ENCODE results near the gene MSL1.

DNA sequence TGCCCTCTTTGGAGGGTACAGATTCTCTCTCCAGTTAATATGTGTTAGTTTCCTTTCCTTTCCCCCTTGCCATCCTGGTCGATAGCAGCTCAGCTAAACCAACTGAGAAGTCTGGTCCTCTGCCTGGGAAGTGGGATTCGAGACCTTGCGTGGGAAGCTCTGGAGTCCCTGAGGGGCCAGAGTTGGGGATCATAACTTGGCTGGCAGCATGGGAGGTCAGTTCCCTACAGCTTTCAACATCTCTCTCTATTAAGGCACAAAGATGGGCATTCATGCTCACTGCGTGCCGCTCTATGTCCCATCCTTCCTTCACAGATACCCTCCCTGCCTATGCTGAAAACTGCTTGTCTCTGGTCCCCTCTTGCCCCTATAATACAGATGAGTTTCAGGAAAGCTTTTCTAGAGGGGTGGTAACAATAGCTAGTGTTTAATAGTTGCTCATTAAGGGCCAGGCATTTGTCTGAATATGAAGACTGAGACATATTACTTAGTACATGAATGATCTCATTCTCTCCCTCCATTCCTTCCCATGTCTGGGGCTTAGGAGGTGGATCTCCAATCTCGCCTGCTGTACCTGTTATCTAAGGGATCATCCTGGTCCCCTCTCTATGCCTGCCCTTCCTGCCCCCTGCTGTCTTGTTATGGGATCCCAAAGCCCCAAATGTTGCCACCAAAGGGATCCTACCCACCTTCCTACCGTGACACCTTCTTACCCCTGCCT lies 48.2 kb upstream of the MSL1 start:
- TF ChIP-seq, protein P1, sequence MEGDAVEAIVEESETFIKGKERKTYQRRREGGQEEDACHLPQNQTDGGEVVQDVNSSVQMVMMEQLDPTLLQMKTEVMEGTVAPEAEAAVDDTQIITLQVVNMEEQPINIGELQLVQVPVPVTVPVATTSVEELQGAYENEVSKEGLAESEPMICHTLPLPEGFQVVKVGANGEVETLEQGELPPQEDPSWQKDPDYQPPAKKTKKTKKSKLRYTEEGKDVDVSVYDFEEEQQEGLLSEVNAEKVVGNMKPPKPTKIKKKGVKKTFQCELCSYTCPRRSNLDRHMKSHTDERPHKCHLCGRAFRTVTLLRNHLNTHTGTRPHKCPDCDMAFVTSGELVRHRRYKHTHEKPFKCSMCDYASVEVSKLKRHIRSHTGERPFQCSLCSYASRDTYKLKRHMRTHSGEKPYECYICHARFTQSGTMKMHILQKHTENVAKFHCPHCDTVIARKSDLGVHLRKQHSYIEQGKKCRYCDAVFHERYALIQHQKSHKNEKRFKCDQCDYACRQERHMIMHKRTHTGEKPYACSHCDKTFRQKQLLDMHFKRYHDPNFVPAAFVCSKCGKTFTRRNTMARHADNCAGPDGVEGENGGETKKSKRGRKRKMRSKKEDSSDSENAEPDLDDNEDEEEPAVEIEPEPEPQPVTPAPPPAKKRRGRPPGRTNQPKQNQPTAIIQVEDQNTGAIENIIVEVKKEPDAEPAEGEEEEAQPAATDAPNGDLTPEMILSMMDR (IDR thresholded peaks at IDR 0.05): no peak
- TF ChIP-seq POLR2A (IDR thresholded peaks at IDR 0.05): no peak
